Neural cell (in vitro differentiated cells): ENCODE results near the gene NOSIP. TPM values are rescaled to one million over a fixed set of nuclear protein-coding genes. Genes with fewer than 3 reads are reported as not detected.

Source experiments
- H2AFZ ChIP-seq: fragments of 200-600, 300-800 bp; sonication (generic), shearing (Covaris generic); 2 replicates; pipeline ENCODE4 v1.6.0; 2014; ENCODE audit warnings: low read depth, mild to moderate bottlenecking, antibody characterized with exemption, low read length, moderate library complexity
- H3F3A ChIP-seq: fragments of 200-600 bp; shearing (Covaris generic); 2 replicates; pipeline ENCODE4 v1.6.1; 2016; ENCODE audit warnings: mild to moderate bottlenecking, moderate library complexity, mixed read lengths, antibody characterized with exemption, low read length; ENCODE audit not compliant: insufficient read depth, poor library complexity, severe bottlenecking
- H3K27ac ChIP-seq: fragments of 200-600, 300-800 bp; sonication (generic), shearing (Covaris generic); 2 replicates; pipeline ENCODE4 v1.5.1; 2014; ENCODE audit warnings: mild to moderate bottlenecking, low read length, moderate library complexity
- H3K27me3 ChIP-seq: fragments of 300-800, 200-600 bp; sonication (generic), shearing (Covaris generic); 2 replicates; pipeline ENCODE4 v1.6.0; 2014; ENCODE audit warnings: mild to moderate bottlenecking, low read depth, low read length, moderate library complexity; ENCODE audit not compliant: insufficient read depth
- H3K36me3 ChIP-seq: fragments of 300-800, 200-600 bp; sonication (generic), shearing (Covaris generic); 2 replicates; pipeline ENCODE4 v1.5.1; 2014; ENCODE audit warnings: mild to moderate bottlenecking, antibody characterized with exemption, low read length, moderate library complexity; ENCODE audit not compliant: insufficient read depth
- H3K4me2 ChIP-seq: fragments of 300-800, 200-600 bp; sonication (generic), shearing (Covaris generic); 2 replicates; pipeline ENCODE4 v1.6.0; 2014; ENCODE audit warnings: mild to moderate bottlenecking, low read length
- H3K4me3 ChIP-seq: fragments of 300-800, 200-600 bp; sonication (generic), shearing (Covaris generic); 2 replicates; pipeline ENCODE4 v1.5.1; 2014; ENCODE audit warnings: mild to moderate bottlenecking, low read length, moderate library complexity
- H3K79me2 ChIP-seq: fragments of 200-600 bp; shearing (Covaris generic); replicated peaks from 2 replicates; pipeline ENCODE4 v1.6.0; 2014; ENCODE audit warnings: mild to moderate bottlenecking, low read length, moderate library complexity; ENCODE audit not compliant: insufficient read depth
- H3K9ac ChIP-seq: fragments of 300-800, 200-600 bp; sonication (generic), shearing (Covaris generic); 2 replicates; pipeline ENCODE4 v1.6.1; 2016; ENCODE audit warnings: mild to moderate bottlenecking, low read length, mixed read lengths
- H3K9me2 ChIP-seq: fragments of 200-600 bp; shearing (Covaris generic); 2 replicates; pipeline ENCODE4 v1.6.1; 2016; ENCODE audit warnings: mild to moderate bottlenecking, low read length, mixed read lengths; ENCODE audit not compliant: insufficient read depth
- H3K9me3 ChIP-seq: fragments of 200-600, 300-800 bp; sonication (generic), shearing (Covaris generic); 2 replicates; pipeline ENCODE4 v1.6.1; 2016; ENCODE audit warnings: mild to moderate bottlenecking, mixed run types, low read length, moderate library complexity, mixed read lengths
- H4K20me1 ChIP-seq: fragments of 200-600 bp; shearing (Covaris generic); 2 replicates; pipeline ENCODE4 v1.6.1; 2016; ENCODE audit warnings: mild to moderate bottlenecking, mixed run types; ENCODE audit not compliant: insufficient read depth
- CTCF ChIP-seq: fragments of 450-650 bp; IDR thresholded peaks from 2 replicates; pipeline ENCODE4 v1.5.1; 2014; ENCODE audit warnings: antibody characterized with exemption, mild to moderate bottlenecking, moderate library complexity; ENCODE audit not compliant: poor library complexity, severe bottlenecking
- EP300 ChIP-seq: fragments of 450-650 bp; conservative IDR thresholded peaks from 2 replicates; pipeline ENCODE4 v1.6.1; 2014; ENCODE audit warnings: antibody characterized with exemption, mild to moderate bottlenecking, moderate library complexity; ENCODE audit not compliant: poor library complexity, severe bottlenecking
- EZH2 ChIP-seq: fragments of 200-600, 300-800 bp; shearing (Covaris generic), sonication (generic); IDR thresholded peaks from 2 replicates; pipeline ENCODE4 v1.6.1; 2014; ENCODE audit warnings: antibody characterized with exemption, low read length, borderline replicate concordance, mild to moderate bottlenecking; ENCODE audit not compliant: insufficient read depth, poor library complexity, severe bottlenecking
- MXI1 ChIP-seq: fragments of 450-650 bp; conservative IDR thresholded peaks from 2 replicates; pipeline ENCODE4 v1.6.1; 2014; ENCODE audit warnings: antibody characterized with exemption, mild to moderate bottlenecking; ENCODE audit not compliant: poor library complexity, severe bottlenecking
- POLR2AphosphoS5 ChIP-seq: IDR thresholded peaks from 2 replicates; pipeline ENCODE4 v1.6.1; 2012
- RAD21 ChIP-seq: fragments of 450-650 bp; conservative IDR thresholded peaks from 2 replicates; pipeline ENCODE4 v1.6.1; 2014; ENCODE audit warnings: antibody characterized with exemption, mild to moderate bottlenecking, moderate library complexity
- REST ChIP-seq: IDR thresholded peaks from 2 replicates; pipeline ENCODE4 v1.6.1; 2012; ENCODE audit warnings: borderline replicate concordance
- SMC3 ChIP-seq: fragments of 450-650 bp; conservative IDR thresholded peaks from 2 replicates; pipeline ENCODE4 v1.6.1; 2014; ENCODE audit warnings: antibody characterized with exemption, mild to moderate bottlenecking, moderate library complexity; ENCODE audit not compliant: poor library complexity
- TAF1 ChIP-seq: IDR thresholded peaks from 2 replicates; pipeline ENCODE4 v1.6.1; 2012; ENCODE audit warnings: low read depth
- polyA plus RNA-seq: library from polyadenylated mRNA; depleted of rRNA; stranded (reverse); fragments of >200 nt; gene quantifications from 2 replicates; pipeline ENCODE4 v1.2.3, GENCODE V29; 2014

The NOSIP gene
- polyA plus RNA-seq, 1 donor from 2014 or later: 129 TPM

DNA sequence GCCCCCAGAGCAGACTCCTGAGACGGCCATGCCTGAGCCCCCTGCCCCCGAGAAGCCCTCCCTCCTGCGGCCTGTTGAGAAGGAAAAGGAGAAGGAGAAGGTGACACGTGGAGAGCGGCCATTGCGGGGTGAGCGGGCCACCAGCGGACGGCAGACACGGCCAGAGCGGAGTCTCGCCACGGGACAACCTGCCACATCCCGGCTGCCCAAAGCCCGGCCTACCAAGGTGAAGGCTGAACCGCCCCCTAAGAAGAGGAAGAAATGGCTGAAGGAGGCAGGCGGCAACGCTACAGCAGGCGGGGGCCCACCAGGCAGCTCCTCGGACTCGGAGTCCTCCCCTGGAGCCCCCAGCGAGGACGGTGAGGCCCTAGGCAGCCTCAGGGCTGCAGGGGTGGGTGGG is 35.5 kb upstream of the NOSIP start:
- no peak overlapping the region for H3K9ac ChIP-seq
- no peaks in the 10 kb centered on the region for H3K9me2 ChIP-seq
- H3K9me3 ChIP-seq: no peaks in the 10 kb centered on the region
- H3F3A ChIP-seq: no peaks in the 10 kb centered on the region
- H3K27ac ChIP-seq: no peak overlapping the region
- TF ChIP-seq POLR2AphosphoS5: no peak
- H3K36me3 ChIP-seq: peaks cover 4% of the 10 kb centered on the region
- H3K27me3 ChIP-seq: no peaks in the 10 kb centered on the region
- H3K4me3 ChIP-seq: no peak overlapping the region
- no peaks in the 10 kb centered on the region for H4K20me1 ChIP-seq
- H2AFZ ChIP-seq: no peak overlapping the region
- peaks cover 9% of the 10 kb centered on the region for H3K79me2 ChIP-seq
- H3K4me2 ChIP-seq: no peak overlapping the region

- Histone ChIP-seq H3K79me2 (peaks cover 9% of the 10 kb centered on the region), H2AFZ (no peak overlapping the region), H3K9ac (no peak overlapping the region)
Measured at GRCh38 chr19:49614096-49614833, 33.9 kb upstream of the NOSIP start.

GRCh38 chr19:49613374-49613773 is 33.0 kb upstream of the NOSIP start:
- Histone ChIP-seq H3K4me2 (no peak overlapping the region), H3K79me2 (peaks cover 17% of the 10 kb centered on the region), H3K4me3 (no peak overlapping the region), H3K9ac (no peak overlapping the region), H4K20me1 (no peaks in the 10 kb centered on the region), H2AFZ (no peak overlapping the region), H3K9me2 (no peaks in the 10 kb centered on the region), H3K36me3 (peaks cover 4% of the 10 kb centered on the region), H3K27ac (no peak overlapping the region), H3K9me3 (no peaks in the 10 kb centered on the region), H3K27me3 (no peaks in the 10 kb centered on the region), H3F3A (no peaks in the 10 kb centered on the region)
- TF ChIP-seq POLR2AphosphoS5 (no peak), CTCF (no peak), REST (no peak), EP300 (no peak), RAD21 (no peak), EZH2 (no peak), MXI1 (no peak), TAF1 (no peak), SMC3 (no peak)

More at GRCh38 chr19:49614096-49614833, 33.9 kb upstream of the NOSIP start:
- Histone ChIP-seq H3K4me2 (no peak overlapping the region), H3K27me3 (no peaks in the 10 kb centered on the region), H3K36me3 (peaks cover 4% of the 10 kb centered on the region), H3K27ac (no peak overlapping the region), H3K9me3 (no peaks in the 10 kb centered on the region), H3K9me2 (no peaks in the 10 kb centered on the region), H4K20me1 (no peaks in the 10 kb centered on the region), H3K4me3 (no peak overlapping the region), H3F3A (no peaks in the 10 kb centered on the region)
- TF ChIP-seq MXI1: no peak
- TF ChIP-seq CTCF: no peak
- no peak for TF ChIP-seq SMC3
- TF ChIP-seq EZH2: no peak
- no peak for TF ChIP-seq EP300
- TF ChIP-seq RAD21: no peak
